Loucy (cell line): Measurements from ENCODE around the gene LTB4R2.
A peak's percentile ranks its signal among the peaks of the same experiment; 100 is the strongest.

Source experiments
- EZH2phosphoT487 ChIP-seq: fragments of 200-600 bp; IDR thresholded peaks from 2 replicates; pipeline ENCODE4 v1.6.1; 2018; ENCODE audit warnings: antibody characterized with exemption, mild to moderate bottlenecking, moderate library complexity, borderline replicate concordance
- TF ChIP-seq, protein P1 (sequence below): fragments of 200-600 bp; sonication (generic); conservative IDR thresholded peaks from 2 replicates; pipeline ENCODE4 v1.5.1; 2014; ENCODE audit warnings: mild to moderate bottlenecking, antibody characterized with exemption, low read length

DNA sequence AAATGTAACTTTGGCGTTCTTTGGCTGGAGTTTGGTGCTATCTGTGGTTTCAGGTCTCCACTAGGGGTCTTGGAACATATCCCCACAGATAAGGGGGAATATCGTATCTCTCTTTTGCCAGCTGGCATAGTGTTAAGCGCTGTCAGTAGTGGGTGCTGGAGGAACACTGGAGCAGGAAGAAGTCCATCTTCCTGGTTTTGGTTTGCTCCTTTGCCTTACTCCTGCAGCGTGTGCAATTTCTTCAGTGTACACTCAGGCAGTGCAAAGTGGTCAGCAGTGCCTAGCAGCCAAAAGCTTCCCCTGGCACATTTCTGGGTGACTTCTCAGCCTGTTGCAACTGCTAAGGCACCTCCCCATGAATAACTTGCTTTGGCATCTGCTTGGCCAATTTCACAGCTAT, 41.6 kb downstream of the LTB4R2 start:
- TF ChIP-seq, protein P1, sequence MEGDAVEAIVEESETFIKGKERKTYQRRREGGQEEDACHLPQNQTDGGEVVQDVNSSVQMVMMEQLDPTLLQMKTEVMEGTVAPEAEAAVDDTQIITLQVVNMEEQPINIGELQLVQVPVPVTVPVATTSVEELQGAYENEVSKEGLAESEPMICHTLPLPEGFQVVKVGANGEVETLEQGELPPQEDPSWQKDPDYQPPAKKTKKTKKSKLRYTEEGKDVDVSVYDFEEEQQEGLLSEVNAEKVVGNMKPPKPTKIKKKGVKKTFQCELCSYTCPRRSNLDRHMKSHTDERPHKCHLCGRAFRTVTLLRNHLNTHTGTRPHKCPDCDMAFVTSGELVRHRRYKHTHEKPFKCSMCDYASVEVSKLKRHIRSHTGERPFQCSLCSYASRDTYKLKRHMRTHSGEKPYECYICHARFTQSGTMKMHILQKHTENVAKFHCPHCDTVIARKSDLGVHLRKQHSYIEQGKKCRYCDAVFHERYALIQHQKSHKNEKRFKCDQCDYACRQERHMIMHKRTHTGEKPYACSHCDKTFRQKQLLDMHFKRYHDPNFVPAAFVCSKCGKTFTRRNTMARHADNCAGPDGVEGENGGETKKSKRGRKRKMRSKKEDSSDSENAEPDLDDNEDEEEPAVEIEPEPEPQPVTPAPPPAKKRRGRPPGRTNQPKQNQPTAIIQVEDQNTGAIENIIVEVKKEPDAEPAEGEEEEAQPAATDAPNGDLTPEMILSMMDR = 0 out of 2 replicates have a peak, but pooled peaks have one; percentile 23
- TF ChIP-seq EZH2phosphoT487 = no peak
